NCI-H2196 (cell line): ENCODE results near the gene CDADC1.

ENCODE experiments used
- DNase-seq: peaks from one replicate; lab custom pipeline; 2025; ENCODE audit not compliant: unreplicated experiment; lab: John Stamatoyannopoulos, UW

CDADC1 gene

DNA sequence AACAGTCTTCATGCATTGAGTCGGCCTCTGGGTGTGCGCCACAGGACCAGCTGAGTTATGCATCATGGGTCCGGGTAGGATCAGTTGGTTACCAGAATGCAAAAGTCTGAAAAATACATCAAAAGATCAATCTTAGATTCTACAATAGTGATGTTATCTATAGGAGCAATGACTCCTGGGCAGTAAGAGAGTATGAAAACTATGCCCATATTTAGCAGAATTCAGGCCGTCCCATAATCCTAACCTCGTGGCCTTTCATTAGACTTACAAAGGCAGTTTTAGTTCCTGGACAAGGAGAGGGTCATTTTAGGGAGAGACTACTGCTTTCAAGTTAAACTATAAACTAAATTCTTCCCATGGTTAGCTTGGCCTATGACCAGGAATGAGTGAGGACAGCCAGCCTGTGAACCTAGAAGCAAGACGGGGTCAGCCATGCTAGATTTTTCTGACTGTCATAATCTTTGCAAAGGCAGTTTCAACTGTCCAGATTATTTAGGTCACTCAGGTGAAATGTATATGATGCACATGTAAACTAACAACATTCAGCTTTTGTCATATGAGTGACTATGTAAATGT is 11.8 kb upstream of the CDADC1 start:
- DNase-seq: no peak

GRCh38 chr13:49238621-49239020 is 9.1 kb upstream of the CDADC1 start:
- DNase-seq: no peak

GRCh38 chr13:49240017-49240416 is 7.7 kb upstream of the CDADC1 start:
- DNase-seq: no peak

DNA sequence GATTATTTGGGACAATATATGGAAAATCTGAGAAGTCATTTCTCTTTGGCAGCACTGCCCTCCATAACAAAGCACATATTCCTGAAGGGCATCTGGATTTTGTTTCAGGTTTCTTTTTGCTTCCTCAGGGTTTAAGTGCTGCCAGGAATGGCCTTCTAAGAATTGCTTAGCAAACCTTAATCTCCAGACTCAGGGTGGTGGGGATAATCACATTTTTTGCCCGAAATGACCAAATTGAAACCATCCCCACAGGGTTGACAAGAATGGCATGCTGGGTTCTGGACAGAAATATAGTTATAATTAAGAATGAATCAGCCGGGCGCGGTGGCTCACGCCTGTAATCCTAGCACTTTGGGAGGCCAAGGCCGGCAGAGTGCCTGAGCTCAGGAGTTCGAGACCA is 6.4 kb upstream of the CDADC1 start:
- DNase-seq: no peak

- no peak for DNase-seq
These were observed 2.6 kb upstream of the CDADC1 start for GRCh38 chr13:49245101-49245500.

GRCh38 chr13:49246850-49247642 is 679 bp upstream of the CDADC1 start:
- no peak for DNase-seq

GRCh38 chr13:49248622-49249002 is 887 bp downstream of the CDADC1 start:
- no peak for DNase-seq

GRCh38 chr13:49251326-49251725 is 3.6 kb downstream of the CDADC1 start:
- no peak for DNase-seq

- no peak for DNase-seq
These were observed 5.6 kb downstream of the CDADC1 start for GRCh38 chr13:49253310-49253709.

- no peak for DNase-seq
These were observed 6.3 kb downstream of the CDADC1 start for GRCh38 chr13:49254007-49254406.

DNA sequence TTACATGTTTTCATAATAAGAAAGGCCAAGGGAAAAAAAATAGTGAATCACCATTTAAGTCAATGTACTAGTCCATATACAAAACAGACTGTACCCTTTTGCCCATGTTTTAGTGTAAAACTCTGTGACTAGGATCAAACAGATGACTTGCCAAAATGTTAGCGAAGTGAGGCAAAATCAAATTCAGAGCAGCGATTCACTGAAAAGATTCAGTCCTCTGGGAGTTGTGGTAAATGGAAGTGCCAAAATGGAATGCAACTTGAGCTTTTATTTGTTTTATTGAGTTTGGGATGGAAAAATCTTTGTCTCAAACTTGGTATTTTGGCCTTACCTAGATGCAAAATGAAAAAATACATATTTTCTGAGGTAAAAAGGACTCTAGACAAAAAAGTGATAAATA is 9.1 kb downstream of the CDADC1 start:
- no peak for DNase-seq

DNA sequence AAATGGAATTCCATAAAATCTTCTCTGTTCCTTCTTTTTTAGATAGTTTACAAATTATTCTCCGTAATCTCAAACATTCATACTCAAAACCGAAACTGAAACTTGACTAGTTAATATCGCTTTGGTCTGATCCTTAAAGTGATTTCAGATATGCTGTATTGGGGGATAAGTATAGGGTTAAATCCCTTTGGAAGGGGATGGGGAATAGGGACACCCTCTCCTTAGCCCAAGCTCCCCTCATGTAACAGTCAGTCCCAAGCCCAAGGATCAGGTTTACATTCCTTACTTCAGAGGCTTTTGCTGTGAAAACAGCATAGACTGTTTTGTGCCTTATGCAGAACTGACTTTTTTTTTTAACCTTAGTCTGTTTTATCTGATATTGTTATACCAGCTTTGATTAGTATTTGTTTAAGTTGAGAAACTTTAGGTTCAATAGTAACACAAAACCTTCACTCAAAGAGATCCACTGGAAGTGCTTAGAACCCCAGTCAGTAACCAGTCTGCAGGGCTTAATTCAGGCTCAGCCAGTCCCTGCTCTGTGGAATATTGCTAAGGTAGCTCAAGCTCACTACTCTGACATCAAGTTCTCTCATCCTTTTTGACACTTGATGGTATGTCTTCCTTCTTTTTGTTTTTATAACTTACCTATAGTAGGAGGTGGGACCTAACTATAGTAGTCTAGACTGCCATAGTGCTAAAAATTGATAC is 10.5 kb downstream of the CDADC1 start:
- no peak for DNase-seq

DNA sequence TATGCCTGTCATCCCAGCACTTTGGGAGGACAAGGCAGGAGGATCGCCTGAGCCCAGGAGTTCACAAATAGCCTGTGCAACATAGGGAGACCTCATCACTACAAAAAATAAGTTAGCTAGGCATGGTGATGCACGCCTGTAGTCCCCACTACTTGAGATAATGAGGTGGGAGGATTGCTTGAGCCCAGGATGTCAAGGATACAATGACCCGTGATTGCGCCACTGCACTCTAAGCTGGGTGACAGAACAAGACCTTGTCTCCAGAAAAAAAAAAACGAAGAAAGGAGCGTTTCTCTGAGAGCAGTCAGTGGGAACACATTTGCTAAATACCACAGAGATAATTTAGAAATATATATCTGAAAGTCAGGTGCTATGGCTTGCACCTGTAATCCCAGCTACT is 11.9 kb downstream of the CDADC1 start:
- DNase-seq: no peak

DNA sequence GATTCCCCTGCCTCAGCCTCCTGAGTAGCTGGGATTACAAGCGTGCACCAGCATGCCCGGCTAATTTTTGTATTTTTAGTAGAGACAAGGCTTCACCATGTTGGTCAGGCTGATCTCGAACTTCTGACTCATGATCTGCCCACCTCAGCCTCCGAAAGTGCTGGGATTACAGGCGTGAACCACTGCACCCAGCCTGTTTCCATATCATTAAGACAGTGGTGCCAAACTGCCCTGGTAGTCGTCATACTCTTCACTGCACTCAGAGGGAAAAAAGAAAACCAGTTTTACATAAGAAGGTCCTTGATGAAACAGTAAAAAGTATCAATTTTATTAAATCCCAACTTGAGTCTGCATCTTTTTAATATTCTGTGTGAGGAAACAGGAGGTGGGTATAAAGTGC is 14.9 kb downstream of the CDADC1 start:
- no peak for DNase-seq

DNA sequence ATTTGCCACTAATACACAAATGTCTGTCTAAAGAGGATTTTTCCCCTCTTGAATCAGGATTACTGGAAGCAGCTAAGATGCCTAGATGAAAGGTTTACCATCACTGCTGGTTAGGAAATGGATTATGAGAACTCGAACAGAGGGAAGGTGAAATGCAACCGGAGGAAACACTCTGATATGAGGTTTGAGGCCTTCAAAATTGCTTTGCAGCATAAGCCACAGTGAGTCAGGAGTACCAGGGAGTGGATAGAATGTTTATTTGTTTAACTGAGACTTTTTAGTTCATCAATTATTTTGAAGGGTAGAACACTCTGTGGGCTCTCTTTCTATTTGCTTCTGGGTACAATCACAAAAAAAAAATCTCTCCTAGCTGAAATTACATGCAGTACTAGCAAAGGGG is 18.1 kb downstream of the CDADC1 start:
- no peak for DNase-seq

GRCh38 chr13:49271264-49271663 is 23.5 kb downstream of the CDADC1 start:
- no peak for DNase-seq

DNA sequence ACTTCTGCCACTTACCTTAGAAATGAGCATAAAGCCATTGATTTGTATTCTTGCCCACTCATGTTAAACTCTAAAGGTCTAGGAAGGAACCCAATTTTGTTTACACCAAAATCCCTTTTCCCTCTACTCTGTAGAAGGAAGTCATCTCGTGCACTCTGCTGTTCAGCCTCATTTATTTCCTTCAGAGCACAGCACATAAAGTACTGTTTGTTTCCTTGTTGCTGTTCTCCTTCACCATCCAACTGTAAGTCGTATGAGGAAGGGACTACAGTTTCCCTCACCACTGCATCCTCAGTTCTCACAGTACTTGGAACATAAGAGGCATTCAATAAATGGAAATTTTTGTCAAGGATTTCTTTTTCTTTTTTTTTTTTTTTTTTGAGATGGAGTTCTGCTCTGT is 24.6 kb downstream of the CDADC1 start:
- DNase-seq: no peak

GRCh38 chr13:49278211-49278610 is 30.5 kb downstream of the CDADC1 start:
- DNase-seq: no peak

DNA sequence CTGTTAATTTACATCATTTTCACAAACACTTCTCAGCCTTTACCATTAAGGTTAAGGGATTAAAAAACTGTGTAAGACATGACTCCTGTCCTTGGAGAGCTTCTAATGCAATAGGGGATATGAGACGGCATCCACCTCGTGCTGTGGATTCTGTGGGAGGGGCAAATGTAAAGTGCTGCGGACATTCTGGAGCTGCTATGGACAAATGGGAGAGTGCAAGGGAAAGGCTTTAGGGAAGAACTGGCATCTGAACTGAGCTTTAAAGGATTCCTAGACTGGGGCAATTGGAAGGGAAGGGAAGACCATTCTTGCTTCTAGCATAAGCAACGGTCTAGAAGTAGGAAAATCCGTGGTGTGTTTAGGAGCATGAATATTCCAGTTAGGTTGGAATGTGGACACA is 31.4 kb downstream of the CDADC1 start:
- DNase-seq: no peak

DNA sequence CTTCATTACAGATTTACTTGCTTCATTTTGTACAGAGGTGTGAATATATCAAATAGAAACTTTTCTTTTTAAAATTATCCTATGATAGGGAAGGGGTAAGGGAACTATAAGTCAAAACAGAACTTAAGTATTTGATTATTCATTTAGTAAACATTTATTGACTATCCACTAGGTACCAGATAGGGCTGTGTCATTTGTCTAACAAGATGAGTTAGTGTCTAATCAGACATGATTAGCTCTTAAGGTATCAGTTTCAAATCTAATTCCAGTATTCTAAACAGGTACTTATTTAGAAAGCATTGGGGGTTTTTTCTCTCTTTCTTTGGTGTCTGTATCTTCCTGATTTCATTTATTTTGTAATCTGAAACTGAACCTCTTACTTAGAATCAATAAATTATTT is 32.2 kb downstream of the CDADC1 start:
- no peak for DNase-seq

GRCh38 chr13:49287995-49288394 is 40.3 kb downstream of the CDADC1 start:
- no peak for DNase-seq

DNA sequence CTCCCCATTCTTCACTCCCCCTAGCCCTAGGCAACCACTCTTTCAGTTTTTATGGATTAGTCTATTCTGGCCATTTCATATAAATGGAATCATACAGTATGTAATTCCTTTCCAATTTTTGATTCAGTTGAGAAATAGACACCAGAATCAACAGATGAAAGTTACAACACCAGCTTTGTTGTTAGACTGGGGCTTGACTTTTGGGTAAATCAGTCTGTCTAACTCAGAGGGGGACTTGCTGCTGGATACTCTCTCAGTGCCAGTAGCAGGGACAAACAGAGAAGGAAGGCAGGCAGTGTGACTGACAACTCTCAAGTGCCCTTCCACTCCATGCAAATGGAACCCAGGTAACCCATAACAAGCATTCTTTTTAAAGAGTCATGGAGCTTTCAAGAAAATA is 40.7 kb downstream of the CDADC1 start:
- no peak for DNase-seq
